Heart right ventricle (tissue), 16 donors: ENCODE results near the gene MED28. TPM values are rescaled to one million over a fixed set of nuclear protein-coding genes. Genes with fewer than 3 reads are reported as not detected.

Source experiments
- ATAC-seq, 8 donors: fragments of 200-7000 bp; cut with Tn5 transposase; one replicate each; pipeline ENCODE4 v1.9.1; 2020; ENCODE audit warnings: mild to moderate bottlenecking in 8 of 8, moderate library complexity in 8 of 8, moderate number of reproducible peaks in 1 of 8
- DNase-seq, 2 donors: peaks; one replicate each; pipeline ENCODE4 v3.0.0-alpha.2; 2020
- H3K27ac ChIP-seq, 10 donors: fragments of 200-600 bp; sonication (generic) in 2 of 10; one replicate each; pipeline versions ENCODE4 v1.5.0 to v1.8.0; 2020 to 2022; ENCODE audit warnings: mild to moderate bottlenecking in 3 of 10
- H3K27me3 ChIP-seq, 7 donors: fragments of 200-600 bp; one replicate each; pipeline ENCODE4 v1.8.0; 2021 to 2022; ENCODE audit warnings: mild to moderate bottlenecking in 2 of 7
- H3K36me3 ChIP-seq, 9 donors: fragments of 200-600 bp; sonication (generic) in 1 of 9; one replicate each; pipeline versions ENCODE4 v1.5.0 to v1.8.0; 2020 to 2022; ENCODE audit warnings: mild to moderate bottlenecking in 2 of 9
- H3K4me1 ChIP-seq, 9 donors: fragments of 200-600 bp; sonication (generic) in 1 of 9; one replicate each; pipeline versions ENCODE4 v1.5.0 to v1.8.0; 2020 to 2022; ENCODE audit warnings: mild to moderate bottlenecking in 4 of 9
- H3K4me3 ChIP-seq, 10 donors: fragments of 200-600 bp; sonication (generic) in 2 of 10; one replicate each; pipeline versions ENCODE4 v1.5.0 to v1.8.0; 2020 to 2022; ENCODE audit warnings: mild to moderate bottlenecking in 7 of 10, moderate library complexity in 2 of 10
- H3K9me3 ChIP-seq, 11 donors: fragments of 200-600 bp in 10 of 11; sonication (generic) in 2 of 11; one replicate each; pipeline versions ENCODE4 v1.5.0 to v1.8.0; 2013 to 2022; ENCODE audit warnings: mild to moderate bottlenecking in 2 of 11, control low read depth in 1 of 11, moderate library complexity in 1 of 11
- WGBS, 2 donors: extraction: QIAGEN DNeasy Blood & Tissue Kit; methylation state at CpG; one replicate each; pipeline ENCODE4 v1.1.7; 2013; ENCODE audit warnings: inconsistent platforms in 1 of 2; 5-methylcytosine and 5-hydroxymethylcytosine counted together
- intact Hi-C, 10 donors: fragments of 100-400 bp; cut with DNase I; formaldehyde crosslinking; loops; one replicate each; pipeline versions ENCODE4 v1.11.1 to v1.14.2; 2022
- polyA plus RNA-seq, 2 donors: library from polyadenylated mRNA; stranded (reverse); fragments of 200-250 nt; gene quantifications; one replicate each; pipeline ENCODE4 v1.2.3, GENCODE V29; 2013
- total RNA-seq, 10 donors: library from RNA; stranded (reverse); fragmentation: NEBNext Ultra II Directional in 3 of 10; extraction: Animal tissue kit (Norgen Biotek cat#: 25700) in 3 of 10; gene quantifications; one replicate each; pipeline versions ENCODE4 v1.2.1 to v1.2.4, GENCODE V29; 2021 to 2023
- TF ChIP-seq, protein P1 (sequence below), 9 donors: fragments of 200-600 bp; sonication (generic) in 2 of 9; IDR thresholded peaks; one replicate each; pipeline versions ENCODE4 v1.5.0 to v1.8.0; 2021 to 2022; ENCODE audit warnings: antibody characterized with exemption in 9 of 9, mild to moderate bottlenecking in 5 of 9, moderate library complexity in 1 of 9
- donor health status: Arrhythmogenic right ventricular cardiomyopathy.
- donor health status: ischemic (EF 13 %, LVEDD 7.1; RV severe dilation, severe dysfunction).
- donor health status: healthy with polysubstance abuse.
- donor health status: DM: no; HTN: yes; CAD: no.
- donor health status: DM: no; HTN: no; CAD: no.
- donor health status: ischemic (EF 25% LVEDD 6.9; RV normal size, moderate dysfunction).
- donor health status: ischemic (EF 25% LVEDD 5.7; RV mildly dilated, moderate dysfunction).
- donor health status: healthy.
- donor health status: DM: yes; HTN: yes; CAD: no.
- donor health status: Ischemic cardiomyopathy.
- donor health status: ischemic (EF 35%, LVEDD 5.7; RV mildly dilated, moderate dysfunction).
- donor health status: nonischemic (EF 11% LVEDD 7.7; RV severe dilation, severe dysfunction).
- donor health status: DM: yes; HTN: yes; CAD: no.
- donor health status: PGD.
- donor health status: ischemic (EF 29% LVEDD 5.4; RV normal size, mild dysfunction).
- donor health status: nonischemic (EF 23%, LVEDD 6.1; RV moderate dilation, normal function).

MED28 gene
- total and polyA plus RNA-seq, 12 donors = 6.3 to 23.1 (median 17.0) TPM

DNA sequence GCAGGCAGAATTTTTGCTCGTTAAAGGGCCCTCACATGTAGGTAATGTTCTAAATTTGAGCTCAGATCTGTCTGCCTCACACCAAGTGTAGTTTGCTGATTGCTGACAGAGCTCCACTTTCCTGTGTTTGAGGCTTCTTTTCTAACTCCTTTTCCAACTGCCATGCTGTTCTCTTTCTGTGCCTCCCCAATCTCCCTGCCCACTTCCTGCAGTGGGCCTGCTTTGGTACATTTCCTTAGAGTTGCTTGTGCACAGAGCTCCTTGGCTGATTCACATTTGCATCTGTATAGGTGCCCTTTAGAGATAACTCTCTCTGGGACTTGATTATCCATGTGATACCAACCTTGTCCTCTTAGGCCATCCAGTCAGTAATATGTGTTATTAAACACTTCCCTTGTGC is 4.5 kb downstream of the MED28 start:
- Histone ChIP-seq H3K9me3 (no peaks in the 10 kb centered on the region), H3K4me1 (peaks cover 10 to 49% (median 42%) of the 10 kb centered on the region in 9 donors), H3K27ac (no peak overlapping the region), H3K4me3 (no peak overlapping the region), H3K27me3 (no peaks in the 10 kb centered on the region), H3K36me3 (peaks cover 0 to 78% (median 32%) of the 10 kb centered on the region in 9 donors)
- ATAC-seq = no peak
- 31 to 63% methylated on average over 1 of the region's 1 CpG for WGBS, 2 donors
- DNase-seq = no peak
- intact Hi-C loops = loop anchor here in 4 of 10 donors (5.0 to 10.0 kb wide), 3 partner anchors 42 to 196 kb away; partner anchors contain the start of genes LAP3 (in 2 of the 4), DCAF16 (in 1 of the 4) and NCAPG (in 1 of the 4)
- TF ChIP-seq, protein P1, sequence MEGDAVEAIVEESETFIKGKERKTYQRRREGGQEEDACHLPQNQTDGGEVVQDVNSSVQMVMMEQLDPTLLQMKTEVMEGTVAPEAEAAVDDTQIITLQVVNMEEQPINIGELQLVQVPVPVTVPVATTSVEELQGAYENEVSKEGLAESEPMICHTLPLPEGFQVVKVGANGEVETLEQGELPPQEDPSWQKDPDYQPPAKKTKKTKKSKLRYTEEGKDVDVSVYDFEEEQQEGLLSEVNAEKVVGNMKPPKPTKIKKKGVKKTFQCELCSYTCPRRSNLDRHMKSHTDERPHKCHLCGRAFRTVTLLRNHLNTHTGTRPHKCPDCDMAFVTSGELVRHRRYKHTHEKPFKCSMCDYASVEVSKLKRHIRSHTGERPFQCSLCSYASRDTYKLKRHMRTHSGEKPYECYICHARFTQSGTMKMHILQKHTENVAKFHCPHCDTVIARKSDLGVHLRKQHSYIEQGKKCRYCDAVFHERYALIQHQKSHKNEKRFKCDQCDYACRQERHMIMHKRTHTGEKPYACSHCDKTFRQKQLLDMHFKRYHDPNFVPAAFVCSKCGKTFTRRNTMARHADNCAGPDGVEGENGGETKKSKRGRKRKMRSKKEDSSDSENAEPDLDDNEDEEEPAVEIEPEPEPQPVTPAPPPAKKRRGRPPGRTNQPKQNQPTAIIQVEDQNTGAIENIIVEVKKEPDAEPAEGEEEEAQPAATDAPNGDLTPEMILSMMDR (IDR thresholded peaks at IDR 0.05) = no peak

DNA sequence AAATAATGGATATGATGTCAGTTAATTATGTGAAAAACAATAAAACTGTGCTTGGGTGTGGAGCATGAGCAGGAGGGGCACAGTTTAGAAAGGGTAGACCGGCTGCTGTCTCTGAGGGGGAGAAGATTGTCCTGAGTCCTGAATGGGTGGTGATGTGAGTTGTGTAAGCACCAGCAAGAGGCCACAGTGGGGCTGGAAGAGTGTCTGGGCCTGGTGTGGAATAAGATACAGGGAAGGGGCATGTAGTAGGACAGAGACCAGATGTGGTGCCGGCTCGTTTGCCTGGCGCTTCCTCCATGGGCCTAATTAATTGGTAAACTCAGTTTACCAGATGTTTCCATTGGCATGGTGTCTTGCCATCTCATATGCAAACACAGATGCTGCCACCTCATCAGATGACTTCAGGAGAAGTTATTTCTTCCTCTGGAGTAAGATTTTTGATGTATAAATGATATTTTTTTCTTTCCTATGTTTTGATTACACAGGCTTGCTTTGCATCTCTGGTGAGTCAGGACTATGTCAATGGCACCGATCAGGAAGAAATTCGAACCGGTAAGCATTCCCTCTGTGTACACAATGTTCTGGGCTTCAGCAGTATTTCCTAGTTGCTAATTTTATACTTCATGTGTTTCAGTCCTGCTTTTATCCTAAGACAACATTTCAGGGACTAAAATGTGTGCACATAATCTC is 5.1 kb downstream of the MED28 start:
- intact Hi-C loops = loop anchor here in 5 of 10 donors (5.0 to 10.0 kb wide), 3 partner anchors 42 to 195 kb away; partner anchors contain the start of genes LAP3 (in 2 of the 5), DCAF16 (in 1 of the 5) and NCAPG (in 1 of the 5)
- WGBS, 2 donors = 56 to 72% methylated on average over 7 of the region's 7 CpGs
- Histone ChIP-seq H3K27ac (no peak overlapping the region), H3K9me3 (no peaks in the 10 kb centered on the region), H3K4me1 (peaks cover 10 to 49% (median 42%) of the 10 kb centered on the region in 9 donors), H3K36me3 (peaks cover 0 to 84% (median 38%) of the 10 kb centered on the region in 9 donors), H3K27me3 (no peaks in the 10 kb centered on the region), H3K4me3 (no peak overlapping the region)
- peak in 2 of 8 donors; percentile 35 to 47 for ATAC-seq
- DNase-seq = no peak
- TF ChIP-seq, protein P1 (IDR thresholded peaks at IDR 0.05) = no peak

DNA sequence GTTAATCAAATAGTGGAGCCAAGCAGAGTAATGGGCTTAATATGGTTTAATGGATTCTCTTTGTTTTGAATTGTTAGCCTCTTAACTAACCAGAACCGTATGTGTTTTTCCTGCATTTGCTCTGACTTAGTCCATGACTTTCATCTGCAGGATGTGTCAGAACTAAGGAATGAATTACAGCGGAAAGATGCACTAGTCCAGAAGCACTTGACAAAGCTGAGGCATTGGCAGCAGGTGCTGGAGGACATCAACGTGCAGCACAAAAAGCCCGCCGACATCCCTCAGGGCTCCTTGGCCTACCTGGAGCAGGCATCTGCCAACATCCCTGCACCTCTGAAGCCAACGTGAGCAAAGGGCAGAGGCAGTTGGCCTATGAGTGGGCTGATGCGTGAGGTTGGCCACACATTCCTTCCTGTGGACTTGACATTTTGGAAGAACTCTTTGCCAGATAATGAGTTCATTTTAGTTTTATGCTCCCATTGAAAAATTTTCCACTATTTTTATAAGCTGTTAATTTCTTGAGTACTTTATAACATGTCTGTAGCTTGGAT is 9.1 kb downstream of the MED28 start:
- peaks cover 0 to 99% (median 67%) of the 10 kb centered on the region in 9 donors for H3K36me3 ChIP-seq
- DNase-seq (no peak), ATAC-seq (no peak)
- TF ChIP-seq, protein P1 (IDR thresholded peaks at IDR 0.05) = no peak
- H3K4me1 ChIP-seq = peaks cover 0 to 16% (median 13%) of the 10 kb centered on the region in 9 donors
- no peaks in the 10 kb centered on the region for H3K9me3 ChIP-seq
- intact Hi-C loops = loop anchor here in 1 of 10 donors (10.0 kb wide), 1 partner anchor 181 kb away; no protein-coding TSS in a partner anchor
- no peaks in the 10 kb centered on the region for H3K27me3 ChIP-seq
- 82 to 85% methylated on average over 7 of the region's 7 CpGs for WGBS, 2 donors
- H3K27ac ChIP-seq = no peak overlapping the region
- no peak overlapping the region for H3K4me3 ChIP-seq

GRCh38 chr4:17624821-17625220 is 10.4 kb downstream of the MED28 start:
- H3K27me3 ChIP-seq = no peaks in the 10 kb centered on the region
- intact Hi-C loops = loop anchor here in 2 of 10 donors (5.0 to 10.0 kb wide), 2 partner anchors 63 to 180 kb away; no protein-coding TSS in a partner anchor
- H3K9me3 ChIP-seq = no peaks in the 10 kb centered on the region
- peaks cover 0 to 3% (median 1%) of the 10 kb centered on the region in 9 donors for H3K4me1 ChIP-seq
- peaks cover 0 to 100% (median 80%) of the 10 kb centered on the region in 9 donors for H3K36me3 ChIP-seq
- DNase-seq (no peak), ATAC-seq (no peak)
- H3K4me3 ChIP-seq = no peak overlapping the region
- H3K27ac ChIP-seq = no peak overlapping the region
- TF ChIP-seq, protein P1 (IDR thresholded peaks at IDR 0.05) = no peak
- 78 to 79% methylated on average over 2 of the region's 2 CpGs for WGBS, 2 donors
